ENCODE data around the gene DVL1. TPM values are rescaled to one million over a fixed set of nuclear protein-coding genes. Genes with fewer than 3 reads are reported as not detected.
A peak's percentile ranks its signal among the peaks of the same experiment; 100 is the strongest.

DVL1 gene
- total and polyA plus RNA-seq, 9 donors = 38.2 to 50.5 (median 45.8) TPM

DNA sequence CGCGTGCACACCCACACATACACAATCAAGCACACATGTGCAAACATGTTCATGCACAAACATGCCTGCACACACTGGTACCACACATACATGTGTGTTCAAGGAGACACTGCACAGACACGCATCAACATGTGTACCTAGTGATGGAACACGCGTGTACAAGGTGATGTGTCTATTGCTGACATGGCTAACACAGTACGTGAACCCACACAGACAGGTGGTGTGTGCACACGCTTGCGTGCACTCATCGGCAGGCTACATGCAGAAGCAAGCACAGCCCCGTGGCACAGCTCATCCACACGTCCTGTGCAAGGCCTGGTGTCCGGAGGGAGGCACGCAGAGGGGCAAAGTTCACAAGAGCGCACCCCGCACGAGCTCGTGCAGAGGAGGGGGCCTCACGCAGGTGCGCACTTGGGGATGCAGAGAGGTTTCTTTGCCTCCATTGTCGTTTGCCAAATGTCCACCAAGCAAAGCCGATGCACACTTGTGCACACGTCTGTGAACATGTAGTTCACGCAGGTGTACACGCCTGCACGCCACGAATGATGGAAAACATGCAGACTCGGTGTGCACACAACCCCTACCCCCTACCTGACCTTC lies 42.5 kb downstream of the DVL1 start:
- peaks cover 23% of the 10 kb centered on the region for H3K36me3 ChIP-seq (ENCODE audit: control insufficient read depth, insufficient read depth, low read length)
- H3K9me3 ChIP-seq (replicated peaks; ENCODE audit: control insufficient read depth, low read depth, low read length) = no peaks in the 10 kb centered on the region
- H3K4me3 ChIP-seq (ENCODE audit: low read length) = peak overlapping the region; percentile 62
- 29% methylated on average over 25 of the region's 27 CpGs for WGBS (ENCODE audit: insufficient coverage)
- no peak overlapping the region for H3K27ac ChIP-seq (ENCODE audit: low read length)
- DNase-seq = no peak
- peaks cover 59% of the 10 kb centered on the region for H3K4me1 ChIP-seq (ENCODE audit: control insufficient read depth, insufficient read depth, low read length)
- H3K27me3 ChIP-seq (ENCODE audit: control insufficient read depth, insufficient read depth, low read length) = no peaks in the 10 kb centered on the region

GRCh38 chr1:1306070-1306660 lies 43.1 kb downstream of the DVL1 start:
- H3K9me3 ChIP-seq (replicated peaks; ENCODE audit: control insufficient read depth, low read depth, low read length) = no peaks in the 10 kb centered on the region
- peak overlapping the region; percentile 82 for H3K27ac ChIP-seq (ENCODE audit: low read length)
- no peaks in the 10 kb centered on the region for H3K27me3 ChIP-seq (ENCODE audit: control insufficient read depth, insufficient read depth, low read length)
- 13% methylated on average over 3 of the region's 11 CpGs for WGBS (ENCODE audit: insufficient coverage)
- H3K4me1 ChIP-seq (ENCODE audit: control insufficient read depth, insufficient read depth, low read length) = peaks cover 59% of the 10 kb centered on the region
- H3K36me3 ChIP-seq (ENCODE audit: control insufficient read depth, insufficient read depth, low read length) = peaks cover 17% of the 10 kb centered on the region
- H3K4me3 ChIP-seq (ENCODE audit: low read length) = peak overlapping the region; percentile 62
- no peak for DNase-seq

- Histone ChIP-seq H3K27ac (ENCODE audit: low read length) (peak overlapping the region; percentile 82), H3K4me3 (ENCODE audit: low read length) (peak overlapping the region; percentile 62), H3K4me1 (ENCODE audit: control insufficient read depth, insufficient read depth, low read length) (peaks cover 59% of the 10 kb centered on the region), H3K9me3 (replicated peaks; ENCODE audit: control insufficient read depth, low read depth, low read length) (no peaks in the 10 kb centered on the region), H3K27me3 (ENCODE audit: control insufficient read depth, insufficient read depth, low read length) (no peaks in the 10 kb centered on the region), H3K36me3 (ENCODE audit: control insufficient read depth, insufficient read depth, low read length) (peaks cover 13% of the 10 kb centered on the region)
- DNase-seq = peak; percentile 82
- WGBS (ENCODE audit: insufficient coverage) = 17% methylated on average over 20 of the region's 25 CpGs
Observed at GRCh38 chr1:1305300-1306069, 43.7 kb downstream of the DVL1 start.

GRCh38 chr1:1304331-1305299 lies 44.6 kb downstream of the DVL1 start:
- H3K27me3 ChIP-seq (ENCODE audit: control insufficient read depth, insufficient read depth, low read length) = no peaks in the 10 kb centered on the region
- H3K4me1 ChIP-seq (ENCODE audit: control insufficient read depth, insufficient read depth, low read length) = peaks cover 55% of the 10 kb centered on the region
- peak overlapping the region; percentile 62 for H3K4me3 ChIP-seq (ENCODE audit: low read length)
- peak overlapping the region; percentile 82 for H3K27ac ChIP-seq (ENCODE audit: low read length)
- WGBS (ENCODE audit: insufficient coverage) = 11% methylated on average over 20 of the region's 29 CpGs
- H3K9me3 ChIP-seq (replicated peaks; ENCODE audit: control insufficient read depth, low read depth, low read length) = no peaks in the 10 kb centered on the region
- DNase-seq = peak; percentile 83
- H3K36me3 ChIP-seq (ENCODE audit: control insufficient read depth, insufficient read depth, low read length) = peaks cover 7% of the 10 kb centered on the region

DNA sequence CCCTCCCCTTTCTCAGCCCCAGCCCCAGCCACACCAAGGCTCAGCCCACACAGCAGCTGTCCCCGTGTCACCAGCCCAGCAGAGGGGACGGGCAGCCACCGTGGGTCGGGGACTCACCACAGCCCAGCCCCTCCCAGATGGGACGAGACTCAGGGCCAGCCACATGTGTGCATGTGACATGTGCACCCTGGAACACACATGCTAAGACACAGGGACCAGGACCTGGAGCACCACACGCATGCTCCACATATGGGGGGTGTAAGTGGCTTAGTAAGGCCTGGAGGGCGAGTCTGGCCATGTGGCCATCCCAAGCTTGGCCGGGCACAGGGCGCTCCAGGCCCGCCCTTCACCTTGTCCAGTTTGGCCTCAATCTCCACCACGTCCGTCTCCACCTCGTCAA lies 45.5 kb downstream of the DVL1 start:
- Histone ChIP-seq H3K9me3 (replicated peaks; ENCODE audit: control insufficient read depth, low read depth, low read length) (no peaks in the 10 kb centered on the region), H3K27ac (ENCODE audit: low read length) (no peak overlapping the region), H3K4me3 (ENCODE audit: low read length) (no peak overlapping the region), H3K4me1 (ENCODE audit: control insufficient read depth, insufficient read depth, low read length) (peaks cover 55% of the 10 kb centered on the region), H3K27me3 (ENCODE audit: control insufficient read depth, insufficient read depth, low read length) (no peaks in the 10 kb centered on the region), H3K36me3 (ENCODE audit: control insufficient read depth, insufficient read depth, low read length) (peaks cover 9% of the 10 kb centered on the region)
- 60% methylated on average over 11 of the region's 13 CpGs for WGBS (ENCODE audit: insufficient coverage)
- no peak for DNase-seq

DNA sequence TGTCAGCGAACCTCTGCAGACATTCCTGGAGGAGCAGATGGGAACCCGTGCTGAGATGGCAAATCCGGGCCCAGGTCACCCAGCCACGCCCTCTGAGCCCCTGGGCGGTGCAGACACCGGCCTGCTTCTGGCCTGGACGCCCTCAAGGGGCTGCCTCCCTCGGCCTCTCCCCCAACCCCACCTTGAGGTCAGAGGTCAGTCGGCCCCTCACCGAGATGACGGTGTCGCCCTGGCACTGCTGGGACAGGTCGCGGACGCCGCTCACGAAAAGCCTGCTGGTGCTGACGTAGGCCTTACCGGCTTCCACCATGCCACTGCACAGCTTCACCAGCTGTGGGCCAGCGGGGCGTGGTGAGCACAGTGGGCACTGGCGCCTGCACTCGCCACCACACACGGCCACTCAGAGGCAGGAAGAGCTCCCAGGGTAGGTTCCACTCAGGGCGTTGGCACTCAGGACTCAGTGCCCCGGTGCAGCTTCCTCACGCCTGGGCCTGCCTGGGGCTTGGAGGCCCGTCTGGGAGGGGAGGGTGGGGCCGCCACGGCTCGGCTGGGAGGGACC lies 46.2 kb downstream of the DVL1 start:
- no peak for DNase-seq
- no peak overlapping the region for H3K27ac ChIP-seq (ENCODE audit: low read length)
- H3K36me3 ChIP-seq (ENCODE audit: control insufficient read depth, insufficient read depth, low read length) = peaks cover 11% of the 10 kb centered on the region
- H3K4me3 ChIP-seq (ENCODE audit: low read length) = no peak overlapping the region
- H3K4me1 ChIP-seq (ENCODE audit: control insufficient read depth, insufficient read depth, low read length) = peaks cover 60% of the 10 kb centered on the region
- no peaks in the 10 kb centered on the region for H3K27me3 ChIP-seq (ENCODE audit: control insufficient read depth, insufficient read depth, low read length)
- no peaks in the 10 kb centered on the region for H3K9me3 ChIP-seq (replicated peaks; ENCODE audit: control insufficient read depth, low read depth, low read length)
- 74% methylated on average over 30 of the region's 31 CpGs for WGBS (ENCODE audit: insufficient coverage)

DNA sequence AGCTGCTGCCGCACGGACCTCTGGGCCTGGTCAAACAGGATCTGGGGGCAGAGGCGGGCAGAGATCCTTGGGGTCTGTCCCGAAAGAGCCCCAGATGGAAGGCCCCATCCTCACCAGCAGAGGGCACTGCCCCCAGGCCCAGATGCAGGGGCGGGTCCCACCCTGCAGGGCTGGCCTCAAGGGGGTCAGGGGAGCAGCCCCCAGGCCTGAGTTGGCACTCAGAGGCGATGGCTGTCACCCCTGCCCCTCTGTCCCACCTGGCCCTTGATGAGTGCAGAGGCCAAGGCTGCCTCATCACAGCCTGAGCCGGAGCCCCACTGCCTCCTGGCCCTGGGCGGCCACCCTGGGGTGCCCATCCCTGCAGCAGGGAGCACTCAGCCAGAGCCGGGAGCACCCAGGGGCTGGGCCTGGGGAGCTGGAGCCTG lies 47.2 kb downstream of the DVL1 start:
- Histone ChIP-seq H3K27ac (ENCODE audit: low read length) (no peak overlapping the region), H3K27me3 (ENCODE audit: control insufficient read depth, insufficient read depth, low read length) (no peaks in the 10 kb centered on the region), H3K9me3 (replicated peaks; ENCODE audit: control insufficient read depth, low read depth, low read length) (no peaks in the 10 kb centered on the region), H3K36me3 (ENCODE audit: control insufficient read depth, insufficient read depth, low read length) (peaks cover 16% of the 10 kb centered on the region), H3K4me3 (ENCODE audit: low read length) (no peak overlapping the region), H3K4me1 (ENCODE audit: control insufficient read depth, insufficient read depth, low read length) (peaks cover 59% of the 10 kb centered on the region)
- WGBS (ENCODE audit: insufficient coverage) = 76% methylated on average over 9 of the region's 9 CpGs
- no peak for DNase-seq

GRCh38 chr1:1300352-1300739 lies 48.9 kb downstream of the DVL1 start:
- Histone ChIP-seq H3K9me3 (replicated peaks; ENCODE audit: control insufficient read depth, low read depth, low read length) (no peaks in the 10 kb centered on the region), H3K4me1 (ENCODE audit: control insufficient read depth, insufficient read depth, low read length) (peaks cover 42% of the 10 kb centered on the region), H3K4me3 (ENCODE audit: low read length) (no peak overlapping the region), H3K36me3 (ENCODE audit: control insufficient read depth, insufficient read depth, low read length) (peaks cover 31% of the 10 kb centered on the region), H3K27me3 (ENCODE audit: control insufficient read depth, insufficient read depth, low read length) (no peaks in the 10 kb centered on the region), H3K27ac (ENCODE audit: low read length) (no peak overlapping the region)
- no peak for DNase-seq
- WGBS (ENCODE audit: insufficient coverage) = 78% methylated on average over 6 of the region's 12 CpGs

DNA sequence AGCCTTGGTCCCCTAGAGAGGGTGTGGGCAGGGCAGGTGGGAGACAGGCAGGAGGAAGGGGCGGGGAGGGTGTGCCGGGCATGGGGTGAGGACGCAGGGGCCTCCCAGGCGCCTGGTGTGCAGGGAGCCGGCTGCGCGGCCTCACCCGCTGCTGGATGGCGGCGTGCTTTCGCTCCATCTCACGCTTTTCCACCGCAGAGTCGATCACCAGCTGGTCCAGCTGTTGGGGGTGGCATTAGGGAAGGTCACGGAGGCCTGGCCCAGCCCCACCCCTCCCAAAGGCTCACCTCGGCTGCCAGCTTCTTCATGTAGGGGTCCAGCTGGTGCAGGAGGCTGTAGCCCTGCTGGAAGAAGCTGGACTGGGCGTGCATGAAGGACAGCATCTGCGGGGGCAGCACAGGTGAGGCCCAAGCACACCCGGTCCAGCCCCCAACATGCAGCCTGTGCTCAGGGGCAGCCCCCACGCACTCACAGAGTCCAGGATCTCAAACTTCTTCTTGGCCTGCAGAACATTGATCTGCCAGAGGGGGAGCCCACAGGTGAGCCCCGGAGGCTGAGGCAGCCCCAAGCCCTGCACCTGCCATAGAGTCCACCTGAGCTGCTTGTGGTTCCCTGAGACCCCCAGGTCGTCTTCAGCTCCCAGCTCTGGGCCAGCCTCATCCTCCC lies 49.4 kb downstream of the DVL1 start:
- no peak for DNase-seq
- peaks cover 36% of the 10 kb centered on the region for H3K36me3 ChIP-seq (ENCODE audit: control insufficient read depth, insufficient read depth, low read length)
- no peaks in the 10 kb centered on the region for H3K27me3 ChIP-seq (ENCODE audit: control insufficient read depth, insufficient read depth, low read length)
- no peak overlapping the region for H3K4me3 ChIP-seq (ENCODE audit: low read length)
- no peak overlapping the region for H3K27ac ChIP-seq (ENCODE audit: low read length)
- WGBS (ENCODE audit: insufficient coverage) = 68% methylated on average over 10 of the region's 22 CpGs
- no peaks in the 10 kb centered on the region for H3K9me3 ChIP-seq (replicated peaks; ENCODE audit: control insufficient read depth, low read depth, low read length)
- peaks cover 37% of the 10 kb centered on the region for H3K4me1 ChIP-seq (ENCODE audit: control insufficient read depth, insufficient read depth, low read length)
